SK-N-SH treated with all-trans-retinoic acid at 6 μM for 48 hours (cell line): ENCODE measurements around the gene RFLNA.

Experiments used
- ATAC-seq: fragments of 200-7000 bp; cut with Tn5 transposase; 3 replicates; pipeline ENCODE4 v1.9.1; 2020; ENCODE audit warnings: mild to moderate bottlenecking, moderate library complexity
- ARNTL ChIP-seq: fragments of 450-650 bp; formaldehyde crosslinking; IDR thresholded peaks from 2 replicates; pipeline ENCODE4 v1.5.0; 2020; ENCODE audit warnings: low read depth, mild to moderate bottlenecking, moderate library complexity, borderline replicate concordance
- BACH2 ChIP-seq: fragments of 250-450 bp; sonication (Bioruptor Pico); IDR thresholded peaks from 2 replicates; pipeline ENCODE4 v1.9.0; 2021; ENCODE audit warnings: mild to moderate bottlenecking, borderline replicate concordance
- CREB5 ChIP-seq: fragments of 250-450 bp; sonication (Bioruptor Pico); IDR thresholded peaks from 2 replicates; pipeline ENCODE4 v1.5.1; 2020; ENCODE audit warnings: low read depth, mild to moderate bottlenecking, moderate library complexity
- CSDC2 ChIP-seq: fragments of 250-450 bp; sonication (Bioruptor Pico); IDR thresholded peaks from 2 replicates; pipeline ENCODE4 v1.5.0; 2020; ENCODE audit warnings: mild to moderate bottlenecking, moderate library complexity
- CSRNP3 ChIP-seq: fragments of 250-450 bp; sonication (Bioruptor Pico); IDR thresholded peaks from 2 replicates; pipeline ENCODE4 v1.5.1; 2021; ENCODE audit warnings: mild to moderate bottlenecking, moderate library complexity
- ESRRG ChIP-seq: fragments of 250-450 bp; sonication (Bioruptor Pico); IDR thresholded peaks from 2 replicates; pipeline ENCODE4 v1.6.1; 2021; ENCODE audit warnings: mild to moderate bottlenecking
- GLIS3 ChIP-seq: fragments of 250-450 bp; sonication (Bioruptor Pico); IDR thresholded peaks from 2 replicates; pipeline ENCODE4 v1.5.0; 2020; ENCODE audit warnings: mild to moderate bottlenecking, moderate library complexity
- ISL1 ChIP-seq: fragments of 250-450 bp; sonication (Bioruptor Pico); IDR thresholded peaks from 2 replicates; pipeline ENCODE4 v2.1.2; 2022; ENCODE audit warnings: mild to moderate bottlenecking, moderate library complexity
- OSR1 ChIP-seq: fragments of 250-450 bp; sonication (Bioruptor Pico); IDR thresholded peaks from 2 replicates; pipeline ENCODE4 v1.8.0; 2022; ENCODE audit warnings: moderate library complexity, mild to moderate bottlenecking, inconsistent platforms
- PATZ1 ChIP-seq: fragments of 250-450 bp; sonication (Bioruptor Pico); IDR thresholded peaks from 2 replicates; pipeline ENCODE4 v1.8.0; 2020; ENCODE audit warnings: mild to moderate bottlenecking, moderate library complexity, borderline replicate concordance
- PPARA ChIP-seq: fragments of 250-450 bp; sonication (Bioruptor Pico); IDR thresholded peaks from 2 replicates; pipeline ENCODE4 v1.5.0; 2020; ENCODE audit warnings: mild to moderate bottlenecking, borderline replicate concordance
- SNAI2 ChIP-seq: fragments of 250-450 bp; sonication (Bioruptor Pico); IDR thresholded peaks from 2 replicates; pipeline ENCODE4 v1.5.0; 2020; ENCODE audit warnings: mild to moderate bottlenecking, moderate library complexity
- TCF4 ChIP-seq: fragments of 250-450 bp; sonication (Bioruptor Pico); IDR thresholded peaks from 2 replicates; pipeline ENCODE4 v1.8.0; 2021; ENCODE audit warnings: mild to moderate bottlenecking, moderate library complexity, borderline replicate concordance
- TOX ChIP-seq: fragments of 250-450 bp; sonication (Bioruptor Pico); IDR thresholded peaks from 2 replicates; pipeline ENCODE4 v1.8.0; 2021; ENCODE audit warnings: mild to moderate bottlenecking, moderate library complexity, borderline replicate concordance
- TSHZ2 ChIP-seq: fragments of 250-450 bp; sonication (Bioruptor Pico); IDR thresholded peaks from 2 replicates; pipeline ENCODE4 v1.5.0; 2020; ENCODE audit warnings: mild to moderate bottlenecking, moderate library complexity
- ZC3H10 ChIP-seq: fragments of 250-450 bp; sonication (Bioruptor Pico); IDR thresholded peaks from 2 replicates; pipeline ENCODE4 v1.5.1; 2021; ENCODE audit warnings: mild to moderate bottlenecking, moderate library complexity
- ZFP3 ChIP-seq: fragments of 250-450 bp; sonication (Bioruptor Pico); IDR thresholded peaks from 2 replicates; pipeline ENCODE4 v1.5.0; 2020; ENCODE audit warnings: mild to moderate bottlenecking, moderate library complexity
- ZFP30 ChIP-seq: fragments of 450-650 bp; formaldehyde crosslinking; IDR thresholded peaks from 2 replicates; pipeline ENCODE4 v1.5.0; 2022; ENCODE audit warnings: mild to moderate bottlenecking, moderate library complexity
- ZNF565 ChIP-seq: fragments of 450-650 bp; formaldehyde crosslinking; conservative IDR thresholded peaks from 2 replicates; pipeline ENCODE4 v1.5.0; 2020; ENCODE audit warnings: low read depth, mild to moderate bottlenecking, moderate library complexity
- ZNF70 ChIP-seq: fragments of 450-650 bp; formaldehyde crosslinking; IDR thresholded peaks from 2 replicates; pipeline ENCODE4 v1.5.0; 2020; ENCODE audit warnings: mild to moderate bottlenecking, moderate library complexity
- ZNF8 ChIP-seq: fragments of 450-650 bp; formaldehyde crosslinking; IDR thresholded peaks from 2 replicates; pipeline ENCODE4 v1.5.0; 2020; ENCODE audit warnings: mild to moderate bottlenecking, moderate library complexity
- TF ChIP-seq, protein P1 (sequence below): fragments of 250-450 bp; sonication (Bioruptor Pico); IDR thresholded peaks from 2 replicates; pipeline ENCODE4 v1.8.0; 2021; ENCODE audit warnings: low read depth, mild to moderate bottlenecking, moderate library complexity, borderline replicate concordance

Gene RFLNA

DNA sequence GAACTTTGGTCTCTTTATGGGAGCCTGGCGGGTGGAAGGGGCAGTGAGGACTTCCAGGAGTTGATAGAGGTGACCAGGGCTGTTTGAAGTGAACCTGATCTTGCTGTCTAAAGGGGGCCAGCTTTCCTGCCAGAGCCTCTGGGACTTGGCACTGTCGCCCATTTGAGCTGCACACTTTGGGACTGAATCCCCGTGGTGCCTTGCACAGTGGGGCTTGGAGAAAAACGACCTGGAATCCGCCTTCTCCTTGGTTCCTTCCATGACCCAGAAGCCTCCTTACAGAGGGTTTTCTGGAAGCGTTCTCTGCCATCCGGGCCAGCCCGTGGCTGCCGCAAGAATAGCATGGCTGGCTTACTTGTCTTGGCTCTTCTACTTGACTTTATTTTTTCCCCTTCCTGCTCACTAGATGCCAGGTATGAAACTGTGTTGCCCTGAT, 2.0 kb downstream of the RFLNA start (continued):
- no peak for TF ChIP-seq CREB5 (CRISPR knock-in tag)
- no peak for TF ChIP-seq ARNTL (CRISPR knock-in tag)
- TF ChIP-seq TCF4 (CRISPR knock-in tag), result no peak
- TF ChIP-seq ZNF70 (CRISPR knock-in tag), result no peak
- no peak for TF ChIP-seq GLIS3 (CRISPR knock-in tag)
- TF ChIP-seq ZNF8, result no peak
- TF ChIP-seq ZFP30 (CRISPR knock-in tag), result no peak
- no peak for TF ChIP-seq ESRRG (CRISPR knock-in tag)

DNA sequence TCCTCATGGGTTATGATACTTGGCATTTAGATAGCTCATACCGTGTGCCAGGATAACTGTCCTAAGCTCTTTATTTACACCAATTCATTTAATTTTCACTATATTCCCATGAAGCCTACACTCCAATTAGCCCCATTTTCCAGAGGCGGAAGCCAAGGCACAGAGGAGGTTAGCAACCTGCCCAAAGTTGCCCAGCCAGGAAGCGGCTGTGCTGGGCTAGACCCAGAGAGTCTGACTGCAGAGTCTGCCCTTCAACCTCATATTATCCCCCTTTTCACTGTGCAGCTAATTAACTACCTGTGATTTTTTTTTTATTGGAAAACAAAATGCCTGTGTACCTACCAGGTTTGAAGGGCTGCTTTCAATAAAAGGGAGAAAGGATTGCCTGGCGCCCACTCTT, 2.5 kb downstream of the RFLNA start:
- no peak for ATAC-seq
- TF ChIP-seq ZNF8, result no peak
- TF ChIP-seq, all 23 proteins: peak for 0

DNA sequence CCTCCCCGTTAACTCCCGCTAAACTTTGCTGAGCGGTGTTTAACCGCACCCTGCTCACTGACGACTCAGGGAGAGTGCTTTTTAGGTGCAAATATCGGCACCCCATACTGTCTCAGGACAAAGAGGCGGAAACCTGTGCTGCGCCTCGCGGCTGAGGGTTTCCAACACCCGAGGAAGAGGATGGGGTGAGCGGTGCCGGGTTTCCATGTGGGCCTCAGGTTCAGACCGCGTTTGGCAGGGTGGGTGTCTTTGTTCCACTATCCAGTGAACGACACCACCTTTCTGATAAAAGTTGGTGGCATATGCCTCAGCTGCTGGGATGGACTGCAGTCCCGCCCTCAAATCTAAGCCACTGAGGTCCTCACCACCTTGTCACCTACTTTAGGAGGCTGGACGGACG, 3.0 kb downstream of the RFLNA start:
- TF ChIP-seq BACH2 (CRISPR knock-in tag) (no peak), OSR1 (CRISPR knock-in tag) (no peak), ZFP3 (no peak)
- TF ChIP-seq, all 23 proteins: peak for 0
- ATAC-seq, result no peak

GRCh38 chr12:124298685-124299410, 4.0 kb downstream of the RFLNA start:
- no peak for ATAC-seq
- TF ChIP-seq BACH2 (CRISPR knock-in tag) (no peak), ZC3H10 (no peak), TOX (CRISPR knock-in tag) (no peak), ZNF565 (CRISPR knock-in tag) (no peak), CSDC2 (CRISPR knock-in tag) (no peak), TSHZ2 (no peak), ZFP3 (no peak), ZNF70 (CRISPR knock-in tag) (no peak), SNAI2 (no peak), ESRRG (CRISPR knock-in tag) (no peak), CSRNP3 (CRISPR knock-in tag) (no peak), TCF4 (CRISPR knock-in tag) (no peak), ZFP30 (CRISPR knock-in tag) (no peak), PATZ1 (CRISPR knock-in tag) (no peak), CREB5 (CRISPR knock-in tag) (no peak), PPARA (no peak), ISL1 (CRISPR knock-in tag) (no peak), ZNF8 (no peak), OSR1 (CRISPR knock-in tag) (no peak)
- TF ChIP-seq, protein P1, sequence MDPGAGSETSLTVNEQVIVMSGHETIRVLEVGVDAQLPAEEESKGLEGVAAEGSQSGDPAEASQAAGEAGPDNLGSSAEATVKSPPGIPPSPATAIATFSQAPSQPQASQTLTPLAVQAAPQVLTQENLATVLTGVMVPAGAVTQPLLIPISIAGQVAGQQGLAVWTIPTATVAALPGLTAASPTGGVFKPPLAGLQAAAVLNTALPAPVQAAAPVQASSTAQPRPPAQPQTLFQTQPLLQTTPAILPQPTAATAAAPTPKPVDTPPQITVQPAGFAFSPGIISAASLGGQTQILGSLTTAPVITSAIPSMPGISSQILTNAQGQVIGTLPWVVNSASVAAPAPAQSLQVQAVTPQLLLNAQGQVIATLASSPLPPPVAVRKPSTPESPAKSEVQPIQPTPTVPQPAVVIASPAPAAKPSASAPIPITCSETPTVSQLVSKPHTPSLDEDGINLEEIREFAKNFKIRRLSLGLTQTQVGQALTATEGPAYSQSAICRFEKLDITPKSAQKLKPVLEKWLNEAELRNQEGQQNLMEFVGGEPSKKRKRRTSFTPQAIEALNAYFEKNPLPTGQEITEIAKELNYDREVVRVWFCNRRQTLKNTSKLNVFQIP (CRISPR knock-in tag), result no peak
